Lung microvascular endothelial cell (primary cell): Measurements from ENCODE around the gene ELMO3. TPM values are rescaled to one million over a fixed set of nuclear protein-coding genes. Genes with fewer than 3 reads are reported as not detected.

Experiments used
- DNase-seq, 2 donors: peaks; one replicate each; pipeline versions ENCODE4 v3.0.0 to v3.0.0-alpha.2; 2010; ENCODE audit warnings: low read depth in 2 of 2
- total RNA-seq: library from RNA; depleted of rRNA; stranded (reverse); fragments of >200 nt; gene quantifications from 2 replicates; pipeline ENCODE4 v1.2.1, GENCODE V29; 2014

ELMO3 gene
- total RNA-seq, 1 donor from 2014 or later = 0.99 TPM

- DNase-seq = no peak
These were observed 34.9 kb upstream of the ELMO3 start for GRCh38 chr16:67163999-67164558.

- DNase-seq = peak in 1 of 2 donors; percentile 20
These were observed 34.3 kb upstream of the ELMO3 start, which contains the start of gene HSF4 for GRCh38 chr16:67164599-67165061. Gene HSF4 (plus strand): TSS chr16:67164745. CDS start chr16:67164812, 67 bp downstream.

- no peak for DNase-seq
These were observed 33.5 kb upstream of the ELMO3 start for GRCh38 chr16:67165121-67166078.

- DNase-seq = no peak
These were observed 32.8 kb upstream of the ELMO3 start for GRCh38 chr16:67166110-67166547.

GRCh38 chr16:67166598-67167168, 32.2 kb upstream of the ELMO3 start:
- DNase-seq = no peak

GRCh38 chr16:67167588-67167987, 31.3 kb upstream of the ELMO3 start:
- DNase-seq = no peak

GRCh38 chr16:67169011-67169451, 29.9 kb upstream of the ELMO3 start:
- DNase-seq = no peak

- peak; percentile 31 to 49 for DNase-seq
These were observed 29.2 kb upstream of the ELMO3 start for GRCh38 chr16:67169642-67170167.

GRCh38 chr16:67170168-67170948, 28.6 kb upstream of the ELMO3 start, which contains the start of gene NOL3:
Gene NOL3 (plus strand): TSS chr16:67170538.
- peak; percentile 80 to 87 for DNase-seq

GRCh38 chr16:67170949-67171649, 27.8 kb upstream of the ELMO3 start:
- DNase-seq = no peak

GRCh38 chr16:67173323-67173722, 25.6 kb upstream of the ELMO3 start:
- DNase-seq = no peak

GRCh38 chr16:67173808-67174705, 24.9 kb upstream of the ELMO3 start:
- DNase-seq = peak; percentile 89 to 91

GRCh38 chr16:67174706-67175231, 24.2 kb upstream of the ELMO3 start:
- DNase-seq = no peak

- no peak for DNase-seq
These were observed 22.3 kb upstream of the ELMO3 start for GRCh38 chr16:67176662-67177061.

GRCh38 chr16:67177743-67178699, 20.9 kb upstream of the ELMO3 start:
- peak; percentile 62 to 76 for DNase-seq

GRCh38 chr16:67179421-67180080, 19.4 kb upstream of the ELMO3 start:
- no peak for DNase-seq

GRCh38 chr16:67180166-67180565, 18.8 kb upstream of the ELMO3 start:
- DNase-seq = no peak
